Endothelial cell of umbilical vein (primary cell): ENCODE measurements around the gene BMP2. TPM values are rescaled to one million over a fixed set of nuclear protein-coding genes. Genes with fewer than 3 reads are reported as not detected.

Source experiments
- BruUV-seq: library from RNA; stranded (reverse); fragments of 400-500 nt; replicated peaks from 2 replicates; lab custom pipeline; 2021; lab: Mats Ljungman, UMichigan
- CTCF ChIA-PET: fragments of 300-600, 350-600 bp; sonication (Branson Sonifier 250); formaldehyde crosslinking; loops from one replicate; lab custom pipeline; 2021; ENCODE audit warnings: antibody characterized with exemption, inconsistent platforms; lab: Charles Lee
- POLR2A ChIA-PET: fragments of 300-600, 350-600 bp; sonication (Branson Sonifier 250); formaldehyde crosslinking; loops from one replicate; lab custom pipeline; 2021; ENCODE audit warnings: antibody characterized with exemption, inconsistent platforms; lab: Charles Lee
- DNase-seq: peaks from one replicate; pipeline ENCODE4 v3.0.0-alpha.2; 2011; ENCODE audit warnings: low read depth, low spot score
- FAIRE-seq: peaks from 2 replicates; lab custom pipeline; 2011; peaks lifted over from hg19 to GRCh38; lab: Jason Lieb, UNC
- H2AFZ ChIP-seq: 2 replicates; pipeline ENCODE4 v1.6.0; 2012; ENCODE audit warnings: low read depth, low read length, control low read depth, inconsistent platforms
- H3K27ac ChIP-seq: 2 replicates; pipeline ENCODE4 v1.5.1; 2011; ENCODE audit warnings: low read depth, mild to moderate bottlenecking, control low read depth, low read length, moderate library complexity; ENCODE audit not compliant: insufficient read depth
- H3K27me3 ChIP-seq, 2 experiments: 2 replicates each; pipeline versions ENCODE4 v1.6.0 to v1.6.1; 2011; ENCODE audit warnings: low read length in 2 of 2, mixed read lengths in 1 of 2; ENCODE audit not compliant: control insufficient read depth in 2 of 2, insufficient read depth in 2 of 2
- H3K36me3 ChIP-seq, 2 experiments: 2 replicates in 1 of 2; 3 replicates in 1 of 2; pipeline ENCODE4 v1.5.1; 2011; ENCODE audit warnings: low read length in 2 of 2, mild to moderate bottlenecking in 1 of 2, moderate library complexity in 1 of 2; ENCODE audit not compliant: control insufficient read depth in 2 of 2, insufficient read depth in 2 of 2; ENCODE audit errors: extremely low read depth in 1 of 2
- H3K4me1 ChIP-seq: 3 replicates; pipeline ENCODE4 v1.5.1; 2011; ENCODE audit warnings: mild to moderate bottlenecking, low read length; ENCODE audit not compliant: control insufficient read depth, insufficient read depth; ENCODE audit errors: extremely low read depth
- H3K4me2 ChIP-seq: 2 replicates; pipeline ENCODE4 v1.6.1; 2011; ENCODE audit warnings: low read length, control low read depth, mixed read lengths; ENCODE audit not compliant: insufficient read depth
- H3K4me3 ChIP-seq, 3 experiments: fragments of 200-600 bp in 1 of 3; sonication (generic), shearing (Covaris generic) in 1 of 3; replicated peaks in 1 of 3; 2 replicates each; pipeline ENCODE4 v1.5.1; 2011 to 2016; ENCODE audit warnings: control low read depth in 3 of 3, low read length in 3 of 3, mild to moderate bottlenecking in 2 of 3, inconsistent platforms in 1 of 3, low read depth in 1 of 3, moderate library complexity in 1 of 3; ENCODE audit not compliant: insufficient read depth in 1 of 3
- H3K79me2 ChIP-seq: 2 replicates; pipeline ENCODE4 v1.6.0; 2012; ENCODE audit warnings: low read length, inconsistent platforms; ENCODE audit not compliant: control insufficient read depth, insufficient read depth
- H3K9ac ChIP-seq: replicated peaks from 2 replicates; pipeline ENCODE3; 2011; ENCODE audit warnings: low read length, control low read depth; ENCODE audit not compliant: insufficient read depth; ENCODE audit errors: extremely low read depth
- H3K9me1 ChIP-seq: replicated peaks from 3 replicates; pipeline ENCODE4 v1.6.0; 2011; ENCODE audit warnings: mild to moderate bottlenecking, low read length; ENCODE audit not compliant: control insufficient read depth, insufficient read depth; ENCODE audit errors: extremely low read depth
- H3K9me3 ChIP-seq: replicated peaks from 2 replicates; pipeline ENCODE4 v1.5.1; 2012; ENCODE audit warnings: low read length, inconsistent platforms; ENCODE audit not compliant: control insufficient read depth, insufficient read depth
- H4K20me1 ChIP-seq: replicated peaks from 2 replicates; pipeline ENCODE3; 2011; ENCODE audit warnings: mild to moderate bottlenecking, low read length; ENCODE audit not compliant: control insufficient read depth, insufficient read depth; ENCODE audit errors: extremely low read depth
- CTCF ChIP-seq, 2 donors: IDR thresholded peaks; 1 replicate in 1 of 2; 2 replicates in 1 of 2; pipeline ENCODE4 v1.5.1; 2011; ENCODE audit warnings: low read length in 2 of 2, mild to moderate bottlenecking in 2 of 2, moderate library complexity in 2 of 2, control low read depth in 1 of 2, inconsistent platforms in 1 of 2, low read depth in 1 of 2; ENCODE audit not compliant: insufficient read depth in 1 of 2; ENCODE audit errors: extremely low read depth in 1 of 2
- EZH2 ChIP-seq: IDR thresholded peaks from 2 replicates; pipeline ENCODE4 v1.6.1; 2012; ENCODE audit warnings: borderline replicate concordance, low read depth, mild to moderate bottlenecking, moderate library complexity, low read length, inconsistent platforms; ENCODE audit not compliant: severe bottlenecking
- FOS ChIP-seq: IDR thresholded peaks from 2 replicates; pipeline ENCODE4 v1.6.1; 2011; ENCODE audit warnings: mild to moderate bottlenecking, low read length, moderate library complexity, borderline replicate concordance; ENCODE audit not compliant: insufficient read depth
- dilution Hi-C: fragments of 300-500 bp; cut with MboI; formaldehyde crosslinking; loops from one replicate; pipeline ENCODE4 v1.15.0; 2019; ENCODE audit warnings: low sequenced_read_pairs; ENCODE audit not compliant: extremely low pct_ligation_motif_present
- intact Hi-C: fragments of 100-400 bp; cut with micrococcal nuclease; formaldehyde crosslinking; loops from one replicate; pipeline ENCODE4 v1.10.0; 2022
- polyA plus RNA-seq, 4 experiments: library from polyadenylated mRNA; depleted of rRNA in 3 of 4; stranded (reverse) in 3 of 4; unstranded in 1 of 4; fragments of >200 nt; gene quantifications; 2 replicates each; pipeline versions ENCODE4 v1.2.1 to v1.2.3, GENCODE V29; 2011 to 2012; ENCODE audit warnings: missing spikeins in 1 of 4
- total RNA-seq: library from RNA; stranded (reverse); gene quantifications from 2 replicates; pipeline ENCODE4 v1.2.3, GENCODE V29; 2021

The BMP2 gene
- total and polyA plus RNA-seq, 2 donors (not counting 3 experiments of a cell fraction or from before 2014, with no cell fraction given), result 7.1 to 15.7 TPM

- H3K9me3 ChIP-seq, result no peaks in the 10 kb centered on the region
- H4K20me1 ChIP-seq, result no peaks in the 10 kb centered on the region
- FAIRE-seq, result no peak
- peak; percentile 40 for DNase-seq
- H3K27ac ChIP-seq, result peak overlapping the region; percentile 4
- no peaks in the 10 kb centered on the region for H3K9me1 ChIP-seq
- peak overlapping the region; percentile 72 to 99 (median 92) for H3K4me3 ChIP-seq
- peak overlapping the region; percentile 81 for H2AFZ ChIP-seq
- peaks cover 14% of the 10 kb centered on the region for H3K79me2 ChIP-seq
- dilution Hi-C loops, result no loop called here
- ChIA-PET CTCF (interaction anchor here (0.6 to 3.3 kb wide), 10 partner anchors 11 to 1156 kb away, joined by 3 to 19 read pairs (median 6); no protein-coding TSS in a partner anchor), POLR2A (no interaction called here)
- H3K9ac ChIP-seq, result peak overlapping the region; percentile 83
- TF ChIP-seq FOS (peak; percentile 40), EZH2 (no peak), CTCF (IDR thresholded peaks at IDR 0.05; ENCODE audit: extremely low read depth in 1 of 2, insufficient read depth in 1 of 2, low read depth in 1 of 2, low read length in 2 of 2) (no peak)
- H3K4me1 ChIP-seq, result peaks cover 21% of the 10 kb centered on the region
- intact Hi-C loops, result loop anchor here (2.0 to 5.0 kb wide), 8 partner anchors 23 to 1155 kb away; no protein-coding TSS in a partner anchor
- H3K4me2 ChIP-seq, result peak overlapping the region; percentile 80
- no TSS peak for BruUV-seq
- H3K36me3 ChIP-seq, result peaks cover 0 to 2% of the 10 kb centered on the region in 2 experiments
- H3K27me3 ChIP-seq, result no peaks in the 10 kb centered on the region
Observed at GRCh38 chr20:6769903-6770785, 2.7 kb downstream of the BMP2 start.
